HFFc6 (cell line): ENCODE results near the gene TP53RK. TPM values are rescaled to one million over a fixed set of nuclear protein-coding genes. Genes with fewer than 3 reads are reported as not detected.

Source experiments
- DNase-seq: peaks from one replicate; pipeline ENCODE4 v3.0.0-alpha.2; 2018
- H3K27ac Mint-ChIP-seq: 2 replicates; pipeline ENCODE4 v1.8.0; 2020; ENCODE audit warnings: mild to moderate bottlenecking, mixed read lengths
- H3K27me3 Mint-ChIP-seq: 2 replicates; pipeline ENCODE4 v1.8.0; 2021; ENCODE audit warnings: mild to moderate bottlenecking, moderate library complexity, mixed read lengths; ENCODE audit not compliant: insufficient read depth
- H3K36me3 Mint-ChIP-seq: 2 replicates; pipeline ENCODE4 v1.8.0; 2021; ENCODE audit warnings: low read depth, mixed read lengths
- H3K4me1 Mint-ChIP-seq: 2 replicates; pipeline ENCODE4 v1.8.0; 2020; ENCODE audit warnings: low read depth, mixed read lengths
- H3K4me3 Mint-ChIP-seq: 2 replicates; pipeline ENCODE4 v1.8.0; 2020; ENCODE audit warnings: mild to moderate bottlenecking, moderate library complexity, mixed read lengths
- H3K9me3 Mint-ChIP-seq: 2 replicates; pipeline ENCODE4 v1.8.0; 2020; ENCODE audit warnings: mild to moderate bottlenecking, mixed read lengths
- total RNA-seq, 6 experiments: library from RNA; stranded (reverse); fragmentation: NEBNext Ultra II Directional; extraction: Animal tissue kit (Norgen Biotek cat#: 25700); gene quantifications; 2 replicates in 1 of 6; 3 replicates in 5 of 6; pipeline ENCODE4 v1.2.3, GENCODE V29; 2021
- TF ChIP-seq, protein P1 (sequence below): fragments of 200-600 bp; sonication (generic); IDR thresholded peaks from 2 replicates; pipeline ENCODE4 v1.5.0; 2021; ENCODE audit warnings: antibody characterized with exemption, mild to moderate bottlenecking

Gene TP53RK
- total RNA-seq, 6 experiments from 2014 or later, result 14.8 to 20.0 (median 15.8) TPM

GRCh38 chr20:46636514-46636913 lies 52.7 kb downstream of the TP53RK start:
- H3K36me3 Mint-ChIP-seq, result no peaks in the 10 kb centered on the region
- H3K4me1 Mint-ChIP-seq, result no peaks in the 10 kb centered on the region
- no peak overlapping the region for H3K27ac Mint-ChIP-seq
- no peaks in the 10 kb centered on the region for H3K9me3 Mint-ChIP-seq
- TF ChIP-seq, protein P1, sequence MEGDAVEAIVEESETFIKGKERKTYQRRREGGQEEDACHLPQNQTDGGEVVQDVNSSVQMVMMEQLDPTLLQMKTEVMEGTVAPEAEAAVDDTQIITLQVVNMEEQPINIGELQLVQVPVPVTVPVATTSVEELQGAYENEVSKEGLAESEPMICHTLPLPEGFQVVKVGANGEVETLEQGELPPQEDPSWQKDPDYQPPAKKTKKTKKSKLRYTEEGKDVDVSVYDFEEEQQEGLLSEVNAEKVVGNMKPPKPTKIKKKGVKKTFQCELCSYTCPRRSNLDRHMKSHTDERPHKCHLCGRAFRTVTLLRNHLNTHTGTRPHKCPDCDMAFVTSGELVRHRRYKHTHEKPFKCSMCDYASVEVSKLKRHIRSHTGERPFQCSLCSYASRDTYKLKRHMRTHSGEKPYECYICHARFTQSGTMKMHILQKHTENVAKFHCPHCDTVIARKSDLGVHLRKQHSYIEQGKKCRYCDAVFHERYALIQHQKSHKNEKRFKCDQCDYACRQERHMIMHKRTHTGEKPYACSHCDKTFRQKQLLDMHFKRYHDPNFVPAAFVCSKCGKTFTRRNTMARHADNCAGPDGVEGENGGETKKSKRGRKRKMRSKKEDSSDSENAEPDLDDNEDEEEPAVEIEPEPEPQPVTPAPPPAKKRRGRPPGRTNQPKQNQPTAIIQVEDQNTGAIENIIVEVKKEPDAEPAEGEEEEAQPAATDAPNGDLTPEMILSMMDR, result no peak
- no peak for DNase-seq
- no peak overlapping the region for H3K4me3 Mint-ChIP-seq
- H3K27me3 Mint-ChIP-seq, result peaks cover 10% of the 10 kb centered on the region

GRCh38 chr20:46635514-46636136 lies 53.6 kb downstream of the TP53RK start:
- no peak overlapping the region for H3K4me3 Mint-ChIP-seq
- no peaks in the 10 kb centered on the region for H3K36me3 Mint-ChIP-seq
- H3K4me1 Mint-ChIP-seq, result no peaks in the 10 kb centered on the region
- no peak for DNase-seq
- TF ChIP-seq, protein P1, result no peak
- H3K9me3 Mint-ChIP-seq, result peaks cover under 1% of the 10 kb centered on the region; the same call in 1 of the 2 replicates
- H3K27me3 Mint-ChIP-seq, result peaks cover 10% of the 10 kb centered on the region
- H3K27ac Mint-ChIP-seq, result no peak overlapping the region

GRCh38 chr20:46634528-46634927 lies 54.7 kb downstream of the TP53RK start:
- Mint-ChIP-seq H3K27ac (no peak overlapping the region), H3K4me1 (no peaks in the 10 kb centered on the region), H3K27me3 (peaks cover 10% of the 10 kb centered on the region), H3K36me3 (no peaks in the 10 kb centered on the region; the same call in 1 of the 2 replicates), H3K9me3 (peaks cover 10% of the 10 kb centered on the region), H3K4me3 (no peak overlapping the region)
- no peak for DNase-seq
- TF ChIP-seq, protein P1, result no peak

Other genes starting within 250 kb of the TP53RK start
- 1 to 10 TPM in 5 of 6 experiments, under 1 TPM in 1; 0.87 to 1.6 (median 1.2) TPM for gene ZNF334, start 175.9 kb downstream of the TP53RK start, total RNA-seq
- gene OCSTAMP, start 138.8 kb downstream of the TP53RK start, total RNA-seq, result not detected
- 1 to 10 TPM; 2.3 to 3.5 (median 2.7) TPM for gene SLC13A3, start 38.0 kb downstream of the TP53RK start, total RNA-seq
- 10 to 100 TPM; 27.0 to 36.4 (median 30.5) TPM for gene SLC2A10, start 20.2 kb upstream of the TP53RK start, total RNA-seq
- gene EYA2, start 205.4 kb upstream of the TP53RK start, total RNA-seq, result under 1 TPM in 5 of 6 experiments, not detected in 1; 0.14 to 0.51 (median 0.28) TPM